ENCODE results near the gene ST6GAL1.

DNA sequence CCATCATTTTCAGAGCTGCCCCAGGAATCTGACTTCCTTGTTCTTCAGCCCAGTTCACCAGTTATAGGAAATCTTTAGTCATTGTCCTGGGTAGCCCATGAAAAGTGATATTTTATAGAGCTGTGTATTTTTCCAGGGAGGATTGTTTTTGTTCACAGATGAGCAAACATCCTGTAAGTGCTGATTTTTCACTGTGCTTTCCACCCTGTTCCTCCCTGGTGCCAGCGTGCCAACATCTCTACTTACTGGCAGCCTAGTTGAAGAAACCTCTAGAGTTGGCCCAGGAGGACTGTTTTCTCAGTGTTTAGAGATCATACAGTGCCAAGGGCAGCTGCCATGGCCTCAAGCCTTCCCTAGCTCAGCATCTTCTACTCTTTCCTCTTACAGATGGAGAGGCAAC is 41.3 kb downstream of the ST6GAL1 start:
- no peak for TF ChIP-seq CTCF (IDR thresholded peaks at IDR 0.05)
- TF ChIP-seq POLR2A (IDR thresholded peaks at IDR 0.05): no peak
